GM21367 (cell line): Measurements from ENCODE around the gene GRAP.

Experiments used
- ATAC-seq: cut with Tn5 transposase; IDR thresholded peaks from one replicate; pipeline ENCODE4 v1.9.1; 2021; ENCODE audit not compliant: unreplicated experiment

The GRAP gene

GRCh38 chr17:18986541-18987229, 60.1 kb downstream of the GRAP start:
- ATAC-seq: no peak

DNA sequence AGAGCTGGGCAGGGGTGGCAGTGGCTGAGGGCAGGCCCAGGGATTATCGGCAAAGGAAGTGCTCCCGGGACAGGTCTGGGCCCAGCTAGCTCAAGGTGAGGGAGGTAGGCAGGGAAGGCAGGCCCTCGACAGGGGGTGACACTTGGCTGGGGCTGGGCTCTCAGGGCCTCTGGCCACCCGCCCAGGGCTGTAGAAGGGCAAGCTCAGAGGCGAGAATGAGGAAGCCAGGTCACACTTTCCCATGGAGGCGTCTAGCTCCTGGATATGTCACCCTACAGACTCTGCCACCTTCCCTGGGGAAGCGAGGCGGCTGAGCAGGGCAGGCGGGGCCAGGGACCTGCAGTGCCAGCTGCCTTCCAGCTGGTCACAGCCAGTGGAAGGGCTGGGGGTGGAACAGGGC, 61.3 kb downstream of the GRAP start:
- no peak for ATAC-seq

- ATAC-seq: no peak
These were observed 62.3 kb downstream of the GRAP start for GRCh38 chr17:18984273-18985114.

- ATAC-seq: no peak
These were observed 64.9 kb downstream of the GRAP start for GRCh38 chr17:18981642-18982424.

DNA sequence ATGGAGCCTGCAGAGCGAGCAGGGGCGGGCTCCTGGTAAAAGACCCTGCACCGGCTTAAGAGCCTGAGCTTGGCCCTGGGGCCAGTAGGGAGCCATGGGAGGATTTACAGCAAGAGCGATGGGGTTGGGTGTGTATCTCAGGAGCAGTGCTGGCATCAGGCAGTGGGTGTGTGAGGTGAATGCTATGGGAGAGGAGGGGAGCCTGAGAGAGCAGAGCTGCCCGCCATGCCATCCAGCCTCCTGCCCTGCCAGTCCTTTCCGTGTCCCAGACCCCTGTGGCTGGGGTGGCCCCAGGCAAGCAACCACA, 65.5 kb downstream of the GRAP start:
- ATAC-seq: no peak

DNA sequence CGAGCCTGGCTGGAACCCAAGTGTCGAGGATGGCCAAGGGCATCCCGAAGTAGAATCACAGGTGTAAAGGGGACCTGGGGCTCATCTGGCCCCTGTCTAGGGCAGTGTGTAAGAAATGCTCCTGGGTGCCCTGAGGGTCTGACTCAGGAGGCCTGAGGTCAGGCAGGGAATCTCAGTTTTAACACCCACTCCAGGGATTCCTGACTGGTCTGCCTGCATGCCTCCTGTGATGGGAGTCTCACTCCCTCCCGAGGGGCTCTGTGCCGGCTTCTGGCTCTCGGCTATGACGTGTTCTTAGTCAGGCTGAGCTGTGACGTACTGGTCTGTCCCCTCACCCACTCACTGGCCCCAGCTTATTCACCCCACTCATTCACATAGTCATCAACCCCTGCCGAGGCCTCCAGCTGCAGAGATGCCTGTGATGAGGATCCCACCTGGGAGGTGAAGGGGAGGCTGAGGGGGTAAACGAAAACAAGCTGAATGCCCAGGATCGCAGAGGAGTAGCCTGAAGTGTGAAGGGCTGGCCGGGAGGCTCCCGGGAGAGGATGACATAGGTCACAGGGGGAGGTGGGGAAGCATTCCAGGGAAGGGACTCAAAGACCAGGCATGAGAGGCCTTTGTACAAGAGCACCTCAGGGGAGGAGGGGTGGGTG, 65.9 kb downstream of the GRAP start:
- ATAC-seq: no peak

DNA sequence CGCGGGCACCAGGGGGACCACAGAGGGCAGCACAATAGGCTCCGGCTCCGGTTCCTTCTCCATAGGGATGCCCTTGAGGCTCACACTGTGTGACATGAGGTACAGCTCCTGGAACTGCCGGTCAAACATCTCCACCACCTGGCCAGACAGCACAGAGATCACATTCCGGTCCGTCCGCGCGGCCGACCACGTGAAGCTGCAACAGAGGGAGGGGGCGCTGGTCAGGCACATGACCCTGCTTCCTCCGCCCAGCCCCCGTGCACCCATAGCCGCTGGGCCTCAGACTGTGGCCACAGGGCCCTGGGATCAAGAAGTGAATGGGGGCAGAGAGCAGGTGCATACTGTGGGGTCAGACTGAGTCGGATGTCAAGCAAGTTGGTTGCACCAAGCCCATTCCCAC, 68.1 kb downstream of the GRAP start:
- no peak for ATAC-seq

GRCh38 chr17:18978050-18978449, 68.7 kb downstream of the GRAP start:
- no peak for ATAC-seq

- ATAC-seq: no peak
These were observed 69.1 kb downstream of the GRAP start for GRCh38 chr17:18977646-18978045.

- ATAC-seq: no peak
These were observed 69.7 kb downstream of the GRAP start for GRCh38 chr17:18977021-18977420.

DNA sequence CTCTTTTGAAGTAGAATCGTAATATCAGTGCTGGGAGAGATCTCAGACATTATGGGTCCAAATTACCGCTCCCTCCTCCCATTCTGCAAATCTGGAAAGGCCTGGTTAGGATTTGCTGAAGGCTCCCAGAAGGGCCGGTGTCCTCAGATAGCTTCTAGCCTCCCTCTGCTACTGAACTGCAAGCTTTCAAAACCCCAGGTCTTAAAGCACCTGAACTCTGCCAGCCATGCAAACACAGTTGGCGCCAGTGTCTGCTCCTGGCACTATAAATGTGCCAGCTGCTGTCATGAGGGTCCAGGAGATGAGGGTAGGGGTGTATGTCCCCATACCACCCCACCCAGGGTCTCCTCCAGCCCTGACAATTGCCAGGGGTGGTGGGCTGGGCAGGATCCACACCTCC, 70.6 kb downstream of the GRAP start:
- no peak for ATAC-seq

DNA sequence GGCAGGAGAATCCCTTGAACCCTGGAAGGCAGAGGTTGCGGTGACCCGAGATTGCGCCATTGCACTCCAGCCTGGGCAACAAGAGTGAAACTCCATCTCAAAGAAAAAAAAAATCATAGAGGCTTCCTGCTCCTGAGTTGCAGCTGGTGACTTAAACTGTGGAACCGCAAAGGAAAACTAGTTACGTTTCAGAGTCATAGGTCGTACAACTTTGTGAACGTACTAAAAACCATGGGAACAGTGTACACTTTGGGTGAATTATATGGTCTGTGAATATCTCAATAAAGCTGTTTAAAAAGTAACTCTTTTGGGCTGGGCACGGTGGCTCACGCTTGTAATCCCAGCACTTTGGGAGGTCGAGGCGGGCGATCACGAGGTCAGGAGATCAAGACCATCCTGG, 71.2 kb downstream of the GRAP start:
- no peak for ATAC-seq

DNA sequence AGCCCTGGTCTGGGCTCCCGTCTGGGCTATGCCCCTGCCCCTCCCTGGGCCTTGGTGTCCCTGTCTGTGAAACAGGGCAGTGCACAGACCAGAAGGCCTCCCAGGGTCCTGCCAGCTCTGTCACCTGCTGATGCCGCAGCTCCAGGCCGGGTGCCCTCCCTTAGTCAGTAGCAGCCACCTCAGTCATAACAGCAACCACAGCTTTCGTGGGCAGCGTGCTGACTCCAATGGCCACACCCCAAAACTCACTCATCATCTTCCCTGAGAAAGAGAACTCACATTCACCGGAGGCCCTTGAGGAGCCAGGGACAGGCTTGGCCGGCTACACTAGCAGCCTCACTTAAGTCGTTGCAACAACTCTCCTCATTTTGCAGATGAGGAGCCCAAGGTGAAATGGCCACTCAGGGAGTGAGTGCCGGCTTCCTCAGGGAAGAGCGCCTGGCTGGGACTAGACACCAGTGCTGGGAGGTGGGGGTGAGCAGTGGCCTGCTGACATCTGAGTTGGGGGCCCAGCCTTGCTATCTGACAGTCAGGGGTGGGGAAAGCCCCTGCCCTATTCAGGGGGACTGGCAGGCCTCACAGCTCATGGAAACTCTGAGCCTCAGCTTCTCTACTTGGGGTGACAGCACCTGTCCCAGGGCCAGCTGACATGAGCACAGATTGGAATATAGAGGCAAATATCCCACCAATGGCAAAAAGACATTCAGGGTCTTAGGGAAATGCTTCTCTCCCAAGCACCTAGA, 72.2 kb downstream of the GRAP start:
- ATAC-seq: no peak

GRCh38 chr17:18971801-18972200, 75.0 kb downstream of the GRAP start:
- no peak for ATAC-seq
